ENCODE results near the gene GORASP1.
"Not testable (repeated sequence)": the region's sequence is repeated elsewhere in the genome, so short reads cannot be mapped to it uniquely, and the experiment has no call there.

GORASP1 gene

GRCh38 chr3:39061228-39061627 is 46.2 kb downstream of the GORASP1 start:
- not testable (repeated sequence) for DNase-seq

DNA sequence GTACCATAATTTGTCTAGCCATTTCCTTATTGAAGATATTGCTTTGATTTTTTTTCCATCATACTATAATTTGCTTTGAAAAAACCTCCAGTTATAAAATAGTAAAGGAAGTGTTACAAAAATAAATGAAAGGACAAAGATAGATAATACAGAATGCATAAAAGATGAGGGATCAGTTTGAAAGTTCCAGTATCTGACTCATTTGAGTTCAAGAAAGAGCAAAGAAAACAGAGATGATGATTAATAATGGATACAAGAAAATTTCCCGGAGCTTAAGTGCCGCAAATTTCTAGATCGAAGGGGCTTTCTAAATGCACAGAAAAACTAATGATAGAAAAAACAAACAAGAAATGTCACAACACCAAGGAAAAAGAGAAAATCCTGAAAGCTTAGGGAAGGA is 51.3 kb downstream of the GORASP1 start:
- no peak for DNase-seq

GRCh38 chr3:39053696-39054095 is 53.7 kb downstream of the GORASP1 start:
- DNase-seq: no peak

DNA sequence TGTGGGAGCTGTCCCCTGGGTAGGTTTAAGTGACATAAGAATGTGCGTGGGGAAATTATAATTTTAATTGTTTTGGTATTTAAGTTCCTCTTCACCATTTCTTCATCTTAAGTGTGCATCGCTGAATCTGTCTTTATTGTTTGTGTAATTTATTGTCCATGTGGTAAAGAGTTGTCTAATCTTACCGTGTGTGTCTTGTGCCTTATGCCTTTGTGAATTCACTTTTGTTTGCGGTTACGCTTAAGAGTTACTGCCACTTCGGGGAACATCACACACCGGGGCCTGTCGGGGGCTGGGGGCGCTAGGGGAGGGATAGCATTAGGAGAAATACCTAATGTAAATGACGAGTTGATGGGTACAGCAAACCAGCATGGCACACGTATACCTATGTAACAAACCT is 54.8 kb downstream of the GORASP1 start:
- no peak for DNase-seq

GRCh38 chr3:39051649-39052561 is 55.5 kb downstream of the GORASP1 start, which contains the start of the genes SCN11A and WDR48:
SCN11A (minus strand) TSS chr3:39051944; CDS start chr3:38950362, 101,582 bp downstream.
WDR48 (plus strand) TSS chr3:39052016; CDS start chr3:39052026, 10 bp downstream.
- peak; percentile 93 for DNase-seq

DNA sequence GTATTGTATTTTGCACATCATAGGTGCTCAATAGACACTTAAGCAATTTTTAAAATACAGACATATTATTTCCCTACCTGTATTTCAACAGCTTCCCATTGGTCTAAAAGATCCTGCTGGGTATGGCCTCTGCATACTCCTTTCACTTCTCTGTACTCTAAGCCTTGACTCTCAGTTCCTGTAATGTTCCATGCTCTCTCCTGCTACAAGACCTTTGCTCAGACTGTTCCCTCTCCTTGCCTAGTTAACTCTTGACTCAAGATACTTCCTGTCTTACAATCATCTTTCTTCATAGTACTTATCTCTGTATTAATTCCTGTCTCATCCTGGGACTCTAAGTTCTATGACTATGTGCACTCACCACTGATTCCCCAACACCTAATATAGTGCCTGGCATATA is 57.4 kb downstream of the GORASP1 start:
- DNase-seq: no peak

Measured in NCI-H82 (cell line).